Lung (tissue), 12 donors: ENCODE data around the gene DNASE1L2. TPM values are rescaled to one million over a fixed set of nuclear protein-coding genes. Genes with fewer than 3 reads are reported as not detected.

Experiments used
- ATAC-seq: fragments of 200-7000 bp; cut with Tn5 transposase; one replicate; pipeline ENCODE4 v1.9.1; 2020; ENCODE audit warnings: moderate number of reproducible peaks; ENCODE audit not compliant: insufficient read depth, low FRiP score
- DNase-seq, 3 donors: peaks; one replicate each; pipeline ENCODE4 v3.0.0-alpha.2; 2013 to 2017
- H3K27ac ChIP-seq, 2 donors: one replicate each; pipeline ENCODE4 v1.5.1; 2013; ENCODE audit warnings: mild to moderate bottlenecking in 2 of 2, moderate library complexity in 2 of 2, control low read depth in 1 of 2, inconsistent platforms in 1 of 2, low read depth in 1 of 2, low read length in 1 of 2
- H3K27me3 ChIP-seq, 3 donors: one replicate each; pipeline ENCODE4 v1.5.1; 2013; ENCODE audit warnings: low read length in 2 of 3; ENCODE audit not compliant: control insufficient read depth in 3 of 3, insufficient read depth in 3 of 3
- H3K36me3 ChIP-seq, 4 donors: one replicate each; pipeline ENCODE4 v1.5.1; 2013; ENCODE audit warnings: low read length in 4 of 4, mild to moderate bottlenecking in 1 of 4, moderate library complexity in 1 of 4; ENCODE audit not compliant: control insufficient read depth in 4 of 4, insufficient read depth in 4 of 4
- H3K4me1 ChIP-seq, 5 donors: one replicate each; pipeline ENCODE4 v1.5.1; 2013; ENCODE audit warnings: low read length in 5 of 5, mild to moderate bottlenecking in 2 of 5, moderate library complexity in 1 of 5; ENCODE audit not compliant: control insufficient read depth in 5 of 5, insufficient read depth in 5 of 5
- H3K4me3 ChIP-seq: one replicate; pipeline ENCODE4 v1.5.1; 2013; ENCODE audit warnings: mild to moderate bottlenecking, control low read depth, moderate library complexity
- H3K9ac ChIP-seq, 2 donors: one replicate each; pipeline ENCODE4 v1.5.1; 2013; ENCODE audit warnings: low read length in 2 of 2, control low read depth in 1 of 2; ENCODE audit not compliant: insufficient read depth in 1 of 2
- H3K9me3 ChIP-seq, 4 donors: one replicate each; pipeline ENCODE4 v1.5.1; 2013; ENCODE audit warnings: low read length in 3 of 4, mild to moderate bottlenecking in 1 of 4, moderate library complexity in 1 of 4; ENCODE audit not compliant: control insufficient read depth in 4 of 4, insufficient read depth in 3 of 4
- WGBS, 2 donors: extraction: QIAGEN DNeasy Blood & Tissue Kit; methylation state at CpG; one replicate each; pipeline ENCODE4 v1.1.7; 2013; 5-methylcytosine and 5-hydroxymethylcytosine counted together
- polyA plus RNA-seq, 2 donors: library from polyadenylated mRNA; stranded (reverse); fragments of 200-250 nt; gene quantifications; one replicate each; pipeline ENCODE4 v1.2.1, GENCODE V29; 2013
- total RNA-seq, 2 donors: library from RNA; depleted of rRNA in 1 of 2; stranded (reverse); fragments of >200 nt in 1 of 2; gene quantifications; one replicate each; pipeline ENCODE4 v1.2.1, GENCODE V29; 2014 to 2021
- TF ChIP-seq, protein P1 (sequence below): IDR thresholded peaks from 2 replicates; pipeline ENCODE4 v1.5.1; 2012; ENCODE audit warnings: mild to moderate bottlenecking; ENCODE audit errors: control extremely low read depth, extremely low read depth
- donor health status: control.
- donor health status: control.
- donor health status: Bipolar disorder and iron deficiency.
- donor health status: healthy.
- donor health status: DM: yes; HTN: yes; CAD: no.

The DNASE1L2 gene
- total and polyA plus RNA-seq, 4 donors: 0.65 to 1.0 (median 0.70) TPM

DNA sequence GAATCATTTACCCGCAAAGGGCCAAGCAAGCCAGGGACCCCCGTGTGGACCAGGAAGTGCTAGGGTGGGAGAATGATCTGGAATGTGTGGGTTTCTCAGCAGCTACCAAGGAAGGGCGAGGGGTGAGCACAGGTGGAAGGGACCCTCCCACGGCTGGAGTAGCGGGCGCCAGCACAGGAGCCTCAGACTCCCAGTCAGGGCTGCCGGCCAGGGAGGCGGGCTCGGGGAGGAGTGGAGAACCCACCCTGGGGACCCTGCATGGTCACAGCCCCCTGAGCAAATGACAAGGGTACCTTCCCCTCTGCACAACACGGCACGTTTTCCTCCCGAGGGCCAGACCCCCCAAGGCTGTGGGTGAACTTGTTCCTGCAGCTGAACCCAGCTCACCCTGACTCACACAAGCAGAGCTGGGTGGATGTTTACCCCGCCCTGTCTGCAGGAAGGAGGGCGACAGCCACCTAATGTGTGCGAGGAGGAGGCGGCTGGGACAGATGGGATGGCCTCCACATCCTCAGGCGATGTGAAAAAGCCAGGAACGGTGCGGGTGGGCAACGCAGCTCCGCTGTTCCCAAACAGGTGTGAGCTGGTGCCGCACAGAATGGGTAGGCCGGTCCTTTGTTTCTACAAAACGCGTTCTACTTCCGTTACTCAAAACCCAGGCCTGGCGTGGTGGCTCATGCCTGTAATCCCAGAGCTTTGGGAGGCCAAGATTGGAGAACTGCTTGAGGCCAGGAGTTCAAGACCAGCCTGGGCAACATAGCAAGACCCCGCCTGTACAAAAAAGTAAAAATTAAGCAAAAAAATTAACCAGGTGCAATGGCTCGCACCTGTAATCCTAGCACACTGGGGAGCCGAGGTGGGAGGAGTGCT lies 8.9 kb downstream of the DNASE1L2 start:
- WGBS, 2 donors: 95 to 96% methylated on average over 30 of the region's 30 CpGs
- H3K9me3 ChIP-seq: no peaks in the 10 kb centered on the region
- peaks cover 8 to 37% (median 21%) of the 10 kb centered on the region in 4 donors for H3K36me3 ChIP-seq
- H3K27ac ChIP-seq: no peak overlapping the region
- H3K4me1 ChIP-seq: peaks cover 0 to 3% (median 0%) of the 10 kb centered on the region in 5 donors
- ATAC-seq (no peak), DNase-seq (no peak)
- H3K27me3 ChIP-seq: no peaks in the 10 kb centered on the region
- H3K9ac ChIP-seq: no peak overlapping the region
- H3K4me3 ChIP-seq: no peak overlapping the region
- TF ChIP-seq, protein P1, sequence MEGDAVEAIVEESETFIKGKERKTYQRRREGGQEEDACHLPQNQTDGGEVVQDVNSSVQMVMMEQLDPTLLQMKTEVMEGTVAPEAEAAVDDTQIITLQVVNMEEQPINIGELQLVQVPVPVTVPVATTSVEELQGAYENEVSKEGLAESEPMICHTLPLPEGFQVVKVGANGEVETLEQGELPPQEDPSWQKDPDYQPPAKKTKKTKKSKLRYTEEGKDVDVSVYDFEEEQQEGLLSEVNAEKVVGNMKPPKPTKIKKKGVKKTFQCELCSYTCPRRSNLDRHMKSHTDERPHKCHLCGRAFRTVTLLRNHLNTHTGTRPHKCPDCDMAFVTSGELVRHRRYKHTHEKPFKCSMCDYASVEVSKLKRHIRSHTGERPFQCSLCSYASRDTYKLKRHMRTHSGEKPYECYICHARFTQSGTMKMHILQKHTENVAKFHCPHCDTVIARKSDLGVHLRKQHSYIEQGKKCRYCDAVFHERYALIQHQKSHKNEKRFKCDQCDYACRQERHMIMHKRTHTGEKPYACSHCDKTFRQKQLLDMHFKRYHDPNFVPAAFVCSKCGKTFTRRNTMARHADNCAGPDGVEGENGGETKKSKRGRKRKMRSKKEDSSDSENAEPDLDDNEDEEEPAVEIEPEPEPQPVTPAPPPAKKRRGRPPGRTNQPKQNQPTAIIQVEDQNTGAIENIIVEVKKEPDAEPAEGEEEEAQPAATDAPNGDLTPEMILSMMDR: no peak

DNA sequence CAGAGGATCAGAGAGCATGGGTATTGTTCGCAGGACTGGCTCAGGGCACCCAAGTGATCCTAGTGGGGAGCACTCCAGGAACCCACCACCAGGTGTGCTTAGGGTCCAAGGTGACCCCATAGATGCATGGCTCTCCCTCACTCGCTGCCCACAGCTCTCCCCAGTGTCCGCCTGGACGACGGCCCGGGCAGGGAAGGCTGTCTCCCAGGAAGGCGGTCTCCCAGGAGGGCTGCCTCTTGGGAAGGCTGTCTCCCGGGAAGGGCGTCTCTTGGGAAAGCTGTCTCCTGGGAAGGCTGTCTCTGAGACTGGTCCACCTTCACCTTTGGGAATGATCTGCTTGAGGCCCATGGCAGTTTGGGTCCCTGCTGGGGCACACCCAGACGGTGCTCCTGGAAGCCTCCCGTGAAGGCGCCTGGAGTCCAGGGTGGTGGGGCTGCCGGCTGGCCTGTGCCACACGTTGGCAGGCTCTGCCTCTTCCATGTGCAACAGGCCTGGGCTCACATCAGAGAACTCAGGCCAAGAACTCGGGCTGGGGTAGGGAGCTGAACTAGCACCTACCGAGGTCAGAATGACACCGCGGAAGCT lies 10.1 kb downstream of the DNASE1L2 start:
- WGBS, 2 donors: 92 to 94% methylated on average over 18 of the region's 18 CpGs

DNA sequence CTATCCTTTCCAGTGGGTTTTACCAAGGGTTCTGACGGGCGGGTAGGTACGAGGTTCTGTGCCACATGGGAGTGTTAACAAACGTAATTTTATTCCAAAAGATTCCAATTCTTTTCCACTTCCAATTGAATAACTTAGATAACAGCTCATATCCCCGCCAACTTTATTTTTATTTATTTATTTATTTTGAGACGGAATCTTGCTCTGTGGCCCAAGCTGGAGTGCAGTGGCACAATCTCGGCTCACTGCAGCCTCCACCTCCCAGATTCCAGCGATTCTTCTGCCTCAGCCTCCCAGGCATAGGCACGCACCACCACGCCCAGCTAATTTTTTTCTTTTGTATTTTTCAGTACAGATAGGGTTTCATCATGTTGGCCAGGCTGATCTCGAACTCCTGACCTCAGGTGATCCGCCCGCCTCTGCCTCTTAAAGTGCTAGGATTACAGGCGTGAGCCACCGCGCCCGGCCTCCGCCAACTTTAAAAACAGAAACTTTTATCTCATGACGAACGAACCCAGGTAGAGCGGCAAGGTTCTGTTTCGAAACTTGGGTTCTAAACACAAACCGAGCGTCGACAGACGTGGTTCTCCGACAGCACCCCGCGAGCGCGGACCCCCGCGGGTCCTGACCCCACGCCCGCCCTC lies 14.5 kb downstream of the DNASE1L2 start:
- Histone ChIP-seq H3K4me1 (peaks cover 0 to 18% (median 5%) of the 10 kb centered on the region in 5 donors), H3K9me3 (no peaks in the 10 kb centered on the region), H3K4me3 (peak overlapping the region; percentile 71), H3K27ac (peak overlapping the region; percentile 87 to 96), H3K36me3 (peaks cover 15 to 30% (median 19%) of the 10 kb centered on the region in 4 donors), H3K9ac (peak overlapping the region in 1 of 2 donors; percentile 58), H3K27me3 (no peaks in the 10 kb centered on the region)
- DNase-seq: peak; percentile 24 to 32 (median 32)
- TF ChIP-seq, protein P1: no peak
- WGBS, 2 donors: 8 to 11% methylated on average over 35 of the region's 35 CpGs
- ATAC-seq: peak; percentile 3

More for the DNA sequence above, 10.1 kb downstream of the DNASE1L2 start:
- H3K9me3 ChIP-seq: no peaks in the 10 kb centered on the region
- no peak overlapping the region for H3K4me3 ChIP-seq
- no peaks in the 10 kb centered on the region for H3K27me3 ChIP-seq
- H3K9ac ChIP-seq: no peak overlapping the region
- H3K36me3 ChIP-seq: peaks cover 8 to 37% (median 21%) of the 10 kb centered on the region in 4 donors
- H3K4me1 ChIP-seq: peaks cover 0 to 10% (median 0%) of the 10 kb centered on the region in 5 donors
- DNase-seq (no peak), ATAC-seq (no peak)
- no peak overlapping the region for H3K27ac ChIP-seq
- TF ChIP-seq, protein P1: no peak
